HG03025 (cell line): ENCODE measurements around the gene C15orf40.
"Not testable (repeated sequence)": the region's sequence is repeated elsewhere in the genome, so short reads cannot be mapped to it uniquely, and the experiment has no call there.

Experiments used
- ATAC-seq: cut with Tn5 transposase; IDR thresholded peaks from one replicate; pipeline ENCODE4 v1.9.1; 2021; ENCODE audit warnings: mild to moderate bottlenecking, moderate library complexity; ENCODE audit not compliant: unreplicated experiment, low FRiP score

Gene C15orf40

GRCh38 chr15:82958638-82959037, 52.8 kb downstream of the C15orf40 start:
- ATAC-seq: no peak

GRCh38 chr15:82952158-82953081, 59.0 kb downstream of the C15orf40 start, which contains the start of gene HOMER2:
Gene HOMER2, minus strand, starts transcription at chr15:82952720. Its CDS starts 185 bp downstream, at chr15:82952535.
- no peak for ATAC-seq

DNA sequence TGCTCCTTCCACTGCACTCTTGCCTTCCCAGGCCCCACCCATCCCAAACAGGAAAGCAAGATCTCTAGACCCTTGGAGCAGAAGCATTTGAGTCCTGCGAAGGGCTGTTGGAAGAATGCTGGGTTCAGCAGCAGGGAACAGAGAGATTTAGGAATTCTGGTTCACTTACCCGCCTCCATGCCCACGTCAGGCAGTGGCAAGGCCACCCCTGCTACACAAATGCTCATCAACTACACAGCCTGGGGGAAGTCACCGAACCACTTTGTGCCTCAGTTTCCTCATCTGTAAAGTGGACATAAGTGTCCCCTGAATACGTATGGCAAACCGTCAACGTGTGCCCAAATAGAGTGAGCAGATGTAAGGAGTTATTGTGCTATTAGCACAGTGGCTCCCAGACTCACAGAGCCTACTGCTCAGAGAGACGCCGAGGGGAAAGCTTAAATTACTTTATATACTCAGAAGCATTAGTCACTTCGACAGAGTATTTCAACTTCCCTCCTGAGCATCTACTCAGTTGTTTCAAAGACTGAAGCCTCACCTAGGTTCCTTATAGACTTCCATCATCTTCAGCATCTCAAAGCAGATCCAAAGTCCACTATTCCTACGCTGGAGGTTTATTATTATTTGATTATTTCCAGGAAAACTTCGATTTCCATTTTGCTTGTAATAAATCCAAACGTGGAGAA, 59.8 kb downstream of the C15orf40 start:
- ATAC-seq: no peak

GRCh38 chr15:82950746-82951370, 60.6 kb downstream of the C15orf40 start:
- no peak for ATAC-seq

DNA sequence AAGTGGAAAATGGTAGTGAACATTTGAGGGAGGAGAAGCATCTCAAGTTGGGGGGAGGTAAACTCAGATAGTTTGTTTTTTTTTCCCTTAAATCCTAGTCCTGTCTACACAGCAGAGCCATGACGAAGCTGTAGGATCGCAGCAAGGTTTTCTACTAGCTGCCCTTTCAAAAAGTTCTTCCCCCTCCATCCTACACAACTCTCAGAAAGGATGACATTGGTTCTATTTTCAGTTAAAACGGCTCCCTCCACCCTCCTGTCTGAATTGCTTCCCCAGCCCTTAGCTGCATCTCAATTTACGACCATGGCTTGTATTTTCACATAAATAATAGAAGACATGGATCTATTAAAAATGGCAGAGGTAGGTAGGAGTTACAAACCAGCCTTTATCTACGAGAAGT, 61.1 kb downstream of the C15orf40 start:
- ATAC-seq: no peak

DNA sequence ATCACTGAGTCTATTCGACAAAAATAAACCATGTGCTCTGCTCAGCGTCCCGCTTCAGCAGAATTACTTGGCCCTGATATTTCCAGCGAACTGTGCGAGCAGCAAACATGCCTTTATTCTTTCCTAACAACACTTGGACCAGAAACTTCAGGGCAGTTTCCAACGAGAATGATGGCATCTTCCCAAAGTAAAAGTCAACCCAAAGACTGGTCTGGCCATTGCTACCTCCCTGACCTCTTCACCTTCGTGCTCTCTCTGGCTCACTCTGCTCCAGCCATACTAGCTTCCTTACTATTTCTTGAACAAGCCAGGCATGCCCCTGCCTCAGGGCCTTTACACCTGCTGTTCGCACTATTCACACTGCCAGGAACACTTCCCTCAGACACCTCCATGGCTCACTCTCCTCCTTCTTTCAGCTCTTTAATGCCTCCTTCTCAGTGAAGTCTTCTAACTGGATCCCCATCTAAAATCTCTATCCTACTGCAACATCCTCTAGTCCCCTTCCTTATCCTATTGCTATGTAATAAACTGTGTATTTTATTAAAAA, 65.2 kb downstream of the C15orf40 start:
- no peak for ATAC-seq

DNA sequence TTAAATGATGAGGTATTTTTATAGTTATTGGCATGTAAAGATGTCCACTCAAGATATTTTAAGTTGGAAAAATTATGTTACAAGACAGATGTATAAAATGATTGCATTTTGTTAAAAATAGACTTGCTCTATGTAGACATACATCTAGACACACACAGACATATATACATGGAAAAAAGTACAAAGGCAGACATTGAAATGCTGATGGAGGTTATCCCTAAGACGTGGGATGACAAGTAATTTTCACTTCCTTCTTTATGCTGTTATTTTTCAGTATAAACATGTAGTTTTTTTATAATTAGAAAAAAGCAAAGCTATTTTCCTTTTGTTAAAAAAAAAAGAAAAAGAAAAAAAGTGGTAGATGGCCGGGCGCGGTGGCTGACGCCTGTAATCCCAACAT, 66.1 kb downstream of the C15orf40 start:
- ATAC-seq: no peak

GRCh38 chr15:82944821-82945220, 66.6 kb downstream of the C15orf40 start:
- no peak for ATAC-seq

DNA sequence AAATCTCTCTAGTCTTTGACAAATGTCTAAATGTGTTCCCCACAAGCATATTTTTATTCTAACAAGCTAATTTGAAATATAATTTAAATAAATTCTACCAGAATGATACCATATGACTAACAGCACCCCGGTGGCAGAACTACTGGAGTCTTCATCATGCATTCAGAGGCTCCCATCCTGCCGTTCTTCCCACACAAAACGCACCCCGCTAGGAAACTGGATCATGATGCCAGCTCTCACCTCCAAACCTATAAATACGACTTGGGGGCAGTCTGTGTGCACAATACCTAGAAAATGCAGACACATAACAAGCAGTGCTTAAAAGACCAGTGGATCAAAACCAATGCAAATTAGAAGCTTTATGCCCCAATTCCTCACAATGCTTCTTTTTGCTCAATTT, 67.4 kb downstream of the C15orf40 start:
- no peak for ATAC-seq

DNA sequence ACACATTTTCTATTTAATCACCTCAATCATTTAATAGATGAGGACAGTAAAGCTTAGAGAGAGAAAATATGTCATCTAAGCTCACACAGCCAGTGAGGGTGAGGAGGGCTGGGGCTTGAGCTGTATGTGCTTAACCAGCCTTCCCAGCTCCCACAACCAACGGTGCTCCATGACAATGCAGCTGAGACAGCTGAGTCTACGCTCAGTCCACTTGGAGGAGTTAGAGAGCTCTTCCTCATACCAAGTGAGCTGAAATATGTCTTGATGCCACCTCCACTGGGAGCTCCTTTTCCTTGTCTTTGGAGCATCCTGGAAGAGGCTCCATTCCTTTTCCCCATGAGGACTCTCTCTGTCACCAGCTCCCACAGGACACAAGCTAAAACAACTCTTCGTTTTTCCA, 68.3 kb downstream of the C15orf40 start:
- no peak for ATAC-seq

GRCh38 chr15:82942691-82943090, 68.7 kb downstream of the C15orf40 start:
- no peak for ATAC-seq

DNA sequence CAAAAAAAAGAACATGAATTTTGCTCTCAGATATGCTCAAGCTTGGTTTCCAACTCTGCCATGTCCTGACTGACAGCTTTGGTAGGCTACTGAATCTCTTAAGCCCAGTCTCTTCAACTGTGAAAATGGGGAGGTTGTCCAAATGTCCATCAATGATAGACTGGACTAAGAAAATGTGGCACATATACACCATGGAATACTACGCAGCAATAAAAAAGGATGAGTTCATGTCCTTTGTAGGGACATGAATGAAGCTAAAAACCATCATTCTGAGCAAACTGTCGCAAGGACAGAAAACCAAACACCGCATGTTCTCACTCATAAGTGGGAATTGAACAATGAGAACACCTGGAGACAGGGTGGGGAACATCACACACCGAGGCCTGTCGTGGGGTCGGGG, 71.8 kb downstream of the C15orf40 start:
- ATAC-seq: not testable (repeated sequence)
